ENCODE results near the gene GRID1. TPM values are rescaled to one million over a fixed set of nuclear protein-coding genes. Genes with fewer than 3 reads are reported as not detected.

The GRID1 gene
- total and polyA plus RNA-seq, 10 of the 15 experiments (the other 5 are each of a cell fraction or from before 2014, with no cell fraction given) = 0.04 to 0.62 (median 0.08) TPM; not detected in 5

DNA sequence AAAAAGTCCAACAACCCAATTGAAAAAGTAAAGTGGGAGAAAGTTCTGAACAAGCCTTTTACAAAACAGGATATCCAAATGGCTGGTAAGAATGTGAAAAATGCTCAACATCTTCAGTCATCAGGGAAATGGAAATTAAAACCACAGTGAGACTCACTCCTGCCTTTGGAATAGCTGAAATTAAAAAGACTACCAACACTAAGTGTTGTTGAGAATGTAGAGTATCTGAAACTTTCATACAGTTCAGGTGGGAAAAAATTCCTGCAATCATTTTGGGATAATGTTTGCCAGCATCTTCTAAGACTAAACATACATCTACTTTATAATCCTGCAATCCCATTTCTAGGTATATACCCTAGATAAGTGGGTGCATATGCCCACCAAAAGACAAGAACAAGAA, 395.1 kb downstream of the GRID1 start:
- ATAC-seq (no peak), FAIRE-seq (no peak), DNase-seq (ENCODE audit: low read depth, low spot score) (no peak)
- no peaks in the 10 kb centered on the region for H4K20me1 ChIP-seq (ENCODE audit: control insufficient read depth, insufficient read depth)
- no peaks in the 10 kb centered on the region for H3K9me3 ChIP-seq (replicated peaks; ENCODE audit: control insufficient read depth, insufficient read depth, low read length)
- no peaks in the 10 kb centered on the region for H3K4me1 ChIP-seq (ENCODE audit: control insufficient read depth, insufficient read depth, low read length)
- POLR2A ChIA-PET = no interaction called here
- no TSS peak for BruUV-seq (replicated peaks)
- CTCF ChIA-PET = no interaction called here
- no peaks in the 10 kb centered on the region for H3K36me3 ChIP-seq (ENCODE audit: control insufficient read depth in 2 of 2, insufficient read depth in 2 of 2, low read length in 1 of 2)
- H3K79me2 ChIP-seq (ENCODE audit: control insufficient read depth, insufficient read depth, low read length) = no peaks in the 10 kb centered on the region
- no peak overlapping the region for H3K27ac ChIP-seq (ENCODE audit: control insufficient read depth, insufficient read depth)
- no peak overlapping the region for H3K4me3 ChIP-seq
- no peaks in the 10 kb centered on the region; a peak in 1 of 4 replicates for H3K27me3 ChIP-seq (replicated peaks in 1 of 2; ENCODE audit: control insufficient read depth in 2 of 2, insufficient read depth in 2 of 2, low read length in 1 of 2)
- H3K4me2 ChIP-seq (ENCODE audit: control insufficient read depth, insufficient read depth) = no peak overlapping the region
- H3K9ac ChIP-seq (ENCODE audit: control insufficient read depth, insufficient read depth, low read length) = no peak overlapping the region
- H2AFZ ChIP-seq (ENCODE audit: control insufficient read depth, low read depth, low read length) = no peak overlapping the region
- SMC1A ChIA-PET (ENCODE audit: uncharacterized antibody, unreplicated experiment) = interaction anchor here (0.7 kb wide), 1 partner anchor 292 kb away, joined by 3 read pairs; no protein-coding TSS in a partner anchor
- in situ Hi-C loops (cut with MboI) (no loop called here), intact Hi-C loops (cut with micrococcal nuclease; ENCODE audit: unreplicated experiment) (no loop called here)
- RAD21 ChIA-PET (ENCODE audit: unreplicated experiment) = no interaction called here
- TF ChIP-seq ZSCAN29 (IDR thresholded peaks at IDR 0.05) (no peak), HCFC1 (IDR thresholded peaks at IDR 0.05; ENCODE audit: low read length) (no peak), ETV6 (conservative IDR thresholded peaks at IDR 0.05 in 1 of 2, IDR thresholded peaks at IDR 0.05 in 1 of 2; ENCODE audit: borderline replicate concordance in 1 of 2, low read depth in 1 of 2) (no peak), PKNOX1 (IDR thresholded peaks at IDR 0.05) (no peak), MAX (IDR thresholded peaks at IDR 0.05; ENCODE audit: low read depth, low read length) (no peak), GATAD2B (conservative IDR thresholded peaks at IDR 0.05; ENCODE audit: low read depth) (no peak), PAX8 (IDR thresholded peaks at IDR 0.05) (no peak), FOXM1 (IDR thresholded peaks at IDR 0.05; ENCODE audit: low read depth, low read length) (no peak), HDAC2 (IDR thresholded peaks at IDR 0.05) (no peak), ZNF24 (IDR thresholded peaks at IDR 0.05) (no peak), EZH2 (IDR thresholded peaks at IDR 0.05; ENCODE audit: borderline replicate concordance, control insufficient read depth, low read depth, low read length) (no peak), KLF5 (IDR thresholded peaks at IDR 0.05; ENCODE audit: partially characterized antibody) (no peak), RUNX3 (IDR thresholded peaks at IDR 0.05; ENCODE audit: low read length) (no peak), ZNF207 (IDR thresholded peaks at IDR 0.05; ENCODE audit: borderline replicate concordance) (no peak)
- TF ChIP-seq, protein P1, sequence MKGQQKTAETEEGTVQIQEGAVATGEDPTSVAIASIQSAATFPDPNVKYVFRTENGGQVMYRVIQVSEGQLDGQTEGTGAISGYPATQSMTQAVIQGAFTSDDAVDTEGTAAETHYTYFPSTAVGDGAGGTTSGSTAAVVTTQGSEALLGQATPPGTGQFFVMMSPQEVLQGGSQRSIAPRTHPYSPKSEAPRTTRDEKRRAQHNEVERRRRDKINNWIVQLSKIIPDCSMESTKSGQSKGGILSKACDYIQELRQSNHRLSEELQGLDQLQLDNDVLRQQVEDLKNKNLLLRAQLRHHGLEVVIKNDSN (IDR thresholded peaks at IDR 0.05; ENCODE audit: borderline replicate concordance, extremely low read length, insufficient read depth, low read depth, low read length) = no peak
- TF ChIP-seq, protein P2, sequence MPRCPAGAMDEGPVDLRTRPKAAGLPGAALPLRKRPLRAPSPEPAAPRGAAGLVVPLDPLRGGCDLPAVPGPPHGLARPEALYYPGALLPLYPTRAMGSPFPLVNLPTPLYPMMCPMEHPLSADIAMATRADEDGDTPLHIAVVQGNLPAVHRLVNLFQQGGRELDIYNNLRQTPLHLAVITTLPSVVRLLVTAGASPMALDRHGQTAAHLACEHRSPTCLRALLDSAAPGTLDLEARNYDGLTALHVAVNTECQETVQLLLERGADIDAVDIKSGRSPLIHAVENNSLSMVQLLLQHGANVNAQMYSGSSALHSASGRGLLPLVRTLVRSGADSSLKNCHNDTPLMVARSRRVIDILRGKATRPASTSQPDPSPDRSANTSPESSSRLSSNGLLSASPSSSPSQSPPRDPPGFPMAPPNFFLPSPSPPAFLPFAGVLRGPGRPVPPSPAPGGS (IDR thresholded peaks at IDR 0.05; ENCODE audit: borderline replicate concordance, insufficient read depth, low read depth, low read length, poor library complexity, severe bottlenecking) = no peak
- TF ChIP-seq, protein P3, sequence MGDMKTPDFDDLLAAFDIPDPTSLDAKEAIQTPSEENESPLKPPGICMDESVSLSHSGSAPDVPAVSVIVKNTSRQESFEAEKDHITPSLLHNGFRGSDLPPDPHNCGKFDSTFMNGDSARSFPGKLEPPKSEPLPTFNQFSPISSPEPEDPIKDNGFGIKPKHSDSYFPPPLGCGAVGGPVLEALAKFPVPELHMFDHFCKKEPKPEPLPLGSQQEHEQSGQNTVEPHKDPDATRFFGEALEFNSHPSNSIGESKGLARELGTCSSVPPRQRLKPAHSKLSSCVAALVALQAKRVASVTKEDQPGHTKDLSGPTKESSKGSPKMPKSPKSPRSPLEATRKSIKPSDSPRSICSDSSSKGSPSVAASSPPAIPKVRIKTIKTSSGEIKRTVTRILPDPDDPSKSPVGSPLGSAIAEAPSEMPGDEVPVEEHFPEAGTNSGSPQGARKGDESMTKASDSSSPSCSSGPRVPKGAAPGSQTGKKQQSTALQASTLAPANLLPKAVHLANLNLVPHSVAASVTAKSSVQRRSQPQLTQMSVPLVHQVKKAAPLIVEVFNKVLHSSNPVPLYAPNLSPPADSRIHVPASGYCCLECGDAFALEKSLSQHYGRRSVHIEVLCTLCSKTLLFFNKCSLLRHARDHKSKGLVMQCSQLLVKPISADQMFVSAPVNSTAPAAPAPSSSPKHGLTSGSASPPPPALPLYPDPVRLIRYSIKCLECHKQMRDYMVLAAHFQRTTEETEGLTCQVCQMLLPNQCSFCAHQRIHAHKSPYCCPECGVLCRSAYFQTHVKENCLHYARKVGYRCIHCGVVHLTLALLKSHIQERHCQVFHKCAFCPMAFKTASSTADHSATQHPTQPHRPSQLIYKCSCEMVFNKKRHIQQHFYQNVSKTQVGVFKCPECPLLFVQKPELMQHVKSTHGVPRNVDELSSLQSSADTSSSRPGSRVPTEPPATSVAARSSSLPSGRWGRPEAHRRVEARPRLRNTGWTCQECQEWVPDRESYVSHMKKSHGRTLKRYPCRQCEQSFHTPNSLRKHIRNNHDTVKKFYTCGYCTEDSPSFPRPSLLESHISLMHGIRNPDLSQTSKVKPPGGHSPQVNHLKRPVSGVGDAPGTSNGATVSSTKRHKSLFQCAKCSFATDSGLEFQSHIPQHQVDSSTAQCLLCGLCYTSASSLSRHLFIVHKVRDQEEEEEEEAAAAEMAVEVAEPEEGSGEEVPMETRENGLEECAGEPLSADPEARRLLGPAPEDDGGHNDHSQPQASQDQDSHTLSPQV (IDR thresholded peaks at IDR 0.05) = no peak
